Keratinocyte (primary cell): ENCODE data around the gene DPYD. TPM values are rescaled to one million over a fixed set of nuclear protein-coding genes. Genes with fewer than 3 reads are reported as not detected.

ENCODE experiments used
- DNase-seq: peaks from one replicate; pipeline ENCODE4 v3.0.0-alpha.2; 2011; ENCODE audit warnings: low read depth, missing footprints, low spot score
- FAIRE-seq: peaks from 2 replicates; lab custom pipeline; 2011; peaks lifted over from hg19 to GRCh38; lab: Jason Lieb, UNC
- H2AFZ ChIP-seq: 2 replicates; pipeline ENCODE4 v1.6.0; 2012; ENCODE audit warnings: low read length, control low read depth, inconsistent platforms; ENCODE audit not compliant: control insufficient read depth
- H3K27ac ChIP-seq: 2 replicates; pipeline ENCODE4 v1.5.1; 2011; ENCODE audit warnings: low read length; ENCODE audit not compliant: control insufficient read depth, insufficient read depth
- H3K27me3 ChIP-seq: 3 replicates; pipeline ENCODE4 v1.6.0; 2011; ENCODE audit warnings: low read length; ENCODE audit not compliant: control insufficient read depth, insufficient read depth; ENCODE audit errors: extremely low read depth
- H3K36me3 ChIP-seq, 2 experiments: 2 replicates in 1 of 2; 3 replicates in 1 of 2; pipeline ENCODE4 v1.5.1; 2011; ENCODE audit warnings: low read length in 2 of 2, mild to moderate bottlenecking in 1 of 2; ENCODE audit not compliant: control insufficient read depth in 2 of 2, insufficient read depth in 2 of 2; ENCODE audit errors: extremely low read depth in 1 of 2
- H3K4me1 ChIP-seq: 3 replicates; pipeline ENCODE4 v1.5.1; 2011; ENCODE audit warnings: low read length; ENCODE audit not compliant: control insufficient read depth, insufficient read depth; ENCODE audit errors: extremely low read depth
- H3K4me2 ChIP-seq: 3 replicates; pipeline ENCODE4 v1.6.0; 2011; ENCODE audit warnings: low read depth, low read length; ENCODE audit not compliant: control insufficient read depth, insufficient read depth; ENCODE audit errors: extremely low read depth
- H3K4me3 ChIP-seq, 3 experiments: fragments of 200-600 bp in 1 of 3; sonication (generic) in 1 of 3; 2 replicates in 2 of 3; 3 replicates in 1 of 3; pipeline ENCODE4 v1.5.1; 2011 to 2016; ENCODE audit warnings: low read length in 3 of 3, mild to moderate bottlenecking in 3 of 3, control low read depth in 2 of 3, inconsistent platforms in 1 of 3, low read depth in 1 of 3, mixed read lengths in 1 of 3, mixed run types in 1 of 3, moderate library complexity in 1 of 3; ENCODE audit not compliant: control insufficient read depth in 2 of 3, insufficient read depth in 2 of 3; ENCODE audit errors: extremely low read depth in 1 of 3
- H3K79me2 ChIP-seq: 2 replicates; pipeline ENCODE4 v1.6.0; 2012; ENCODE audit warnings: low read length; ENCODE audit not compliant: control insufficient read depth, insufficient read depth
- H3K9ac ChIP-seq: 3 replicates; pipeline ENCODE4 v1.6.0; 2011; ENCODE audit warnings: low read length; ENCODE audit not compliant: control insufficient read depth, insufficient read depth; ENCODE audit errors: extremely low read depth
- H3K9me1 ChIP-seq: 3 replicates; pipeline ENCODE4 v1.6.0; 2011; ENCODE audit warnings: low read length; ENCODE audit not compliant: control insufficient read depth, insufficient read depth; ENCODE audit errors: extremely low read depth
- H3K9me3 ChIP-seq: 2 replicates; pipeline ENCODE4 v1.5.1; 2012; ENCODE audit warnings: low read depth, low read length; ENCODE audit not compliant: control insufficient read depth
- H4K20me1 ChIP-seq: 3 replicates; pipeline ENCODE4 v1.6.0; 2011; ENCODE audit warnings: low read length; ENCODE audit not compliant: control insufficient read depth, insufficient read depth; ENCODE audit errors: extremely low read depth
- CTCF ChIP-seq, 3 experiments: IDR thresholded peaks in 1 of 3; conservative IDR thresholded peaks in 1 of 3; optimal IDR thresholded peaks in 1 of 3; 2 replicates in 2 of 3; 3 replicates in 1 of 3; pipeline versions ENCODE3 to v1.5.1; 2011; ENCODE audit warnings: low read length in 3 of 3, mild to moderate bottlenecking in 3 of 3, moderate library complexity in 2 of 3, control low read depth in 1 of 3, inconsistent platforms in 1 of 3; ENCODE audit not compliant: insufficient read depth in 2 of 3; ENCODE audit errors: extremely low read depth in 1 of 3
- EZH2 ChIP-seq: IDR thresholded peaks from one replicate; pipeline ENCODE4 v1.6.1; 2012; ENCODE audit warnings: inconsistent platforms, mild to moderate bottlenecking, low read length, moderate library complexity
- dilution Hi-C: fragments of 300-500 bp; cut with MboI; formaldehyde crosslinking; loops from one replicate; pipeline ENCODE4 v1.7.0; 2020; ENCODE audit warnings: low sequenced_read_pairs; ENCODE audit not compliant: extremely low pct_ligation_motif_present
- polyA plus RNA-seq, 5 experiments: library from polyadenylated mRNA; depleted of rRNA in 3 of 5; stranded (reverse) in 3 of 5; stranded (forward) in 1 of 5; unstranded in 1 of 5; fragments of >200 nt; gene quantifications; 1 replicate in 1 of 5; 2 replicates in 3 of 5; 3 replicates in 1 of 5; pipeline versions ENCODE4 v1.2.1 to v1.2.3, GENCODE V29; 2011 to 2012; ENCODE audit warnings: missing spikeins in 2 of 5, low read depth in 1 of 5, low replicate concordance in 1 of 5

Gene DPYD
- polyA plus RNA-seq, 1 donor (not counting 4 experiments of a cell fraction or from before 2014, with no cell fraction given), result 1.9 TPM

- dilution Hi-C loops, result no loop called here
- Histone ChIP-seq H3K4me1 (no peaks in the 10 kb centered on the region), H3K9me3 (no peaks in the 10 kb centered on the region), H3K36me3 (no peaks in the 10 kb centered on the region), H3K4me3 (no peak overlapping the region), H4K20me1 (no peaks in the 10 kb centered on the region), H2AFZ (no peak overlapping the region), H3K4me2 (no peak overlapping the region), H3K27me3 (no peaks in the 10 kb centered on the region), H3K9me1 (no peaks in the 10 kb centered on the region), H3K79me2 (no peaks in the 10 kb centered on the region), H3K9ac (no peak overlapping the region), H3K27ac (no peak overlapping the region)
- DNase-seq (no peak), FAIRE-seq (no peak)
- TF ChIP-seq CTCF (optimal IDR thresholded peaks at IDR 0.05 in 1 of 3, IDR thresholded peaks at IDR 0.05 in 1 of 3, conservative IDR thresholded peaks at IDR 0.05 in 1 of 3; ENCODE audit: extremely low read depth in 1 of 3, insufficient read depth in 2 of 3, low read length in 3 of 3) (no peak), EZH2 (no peak)
Observed at GRCh38 chr1:97123717-97124431, 797.0 kb downstream of the DPYD start.

- no peak overlapping the region for H3K4me2 ChIP-seq
Observed at GRCh38 chr1:97120806-97121205, 800.0 kb downstream of the DPYD start.

More at GRCh38 chr1:97120806-97121205, 800.0 kb downstream of the DPYD start:
- Histone ChIP-seq H3K27me3 (no peaks in the 10 kb centered on the region), H3K79me2 (no peaks in the 10 kb centered on the region), H4K20me1 (no peaks in the 10 kb centered on the region), H3K36me3 (no peaks in the 10 kb centered on the region), H2AFZ (no peak overlapping the region), H3K9me1 (no peaks in the 10 kb centered on the region), H3K27ac (no peak overlapping the region), H3K4me3 (no peak overlapping the region), H3K4me1 (no peaks in the 10 kb centered on the region), H3K9ac (no peak overlapping the region), H3K9me3 (no peaks in the 10 kb centered on the region)
- FAIRE-seq, result no peak
- TF ChIP-seq CTCF (optimal IDR thresholded peaks at IDR 0.05 in 1 of 3, IDR thresholded peaks at IDR 0.05 in 1 of 3, conservative IDR thresholded peaks at IDR 0.05 in 1 of 3; ENCODE audit: extremely low read depth in 1 of 3, insufficient read depth in 2 of 3, low read length in 3 of 3), result no peak
- dilution Hi-C loops, result no loop called here
- DNase-seq, result no peak
